Measurements from ENCODE around the gene IRF2BP2. TPM values are rescaled to one million over a fixed set of nuclear protein-coding genes. Genes with fewer than 3 reads are reported as not detected.

Gene IRF2BP2
- total RNA-seq, 4 donors from 2014 or later = 82.7 to 120 (median 93.3) TPM

DNA sequence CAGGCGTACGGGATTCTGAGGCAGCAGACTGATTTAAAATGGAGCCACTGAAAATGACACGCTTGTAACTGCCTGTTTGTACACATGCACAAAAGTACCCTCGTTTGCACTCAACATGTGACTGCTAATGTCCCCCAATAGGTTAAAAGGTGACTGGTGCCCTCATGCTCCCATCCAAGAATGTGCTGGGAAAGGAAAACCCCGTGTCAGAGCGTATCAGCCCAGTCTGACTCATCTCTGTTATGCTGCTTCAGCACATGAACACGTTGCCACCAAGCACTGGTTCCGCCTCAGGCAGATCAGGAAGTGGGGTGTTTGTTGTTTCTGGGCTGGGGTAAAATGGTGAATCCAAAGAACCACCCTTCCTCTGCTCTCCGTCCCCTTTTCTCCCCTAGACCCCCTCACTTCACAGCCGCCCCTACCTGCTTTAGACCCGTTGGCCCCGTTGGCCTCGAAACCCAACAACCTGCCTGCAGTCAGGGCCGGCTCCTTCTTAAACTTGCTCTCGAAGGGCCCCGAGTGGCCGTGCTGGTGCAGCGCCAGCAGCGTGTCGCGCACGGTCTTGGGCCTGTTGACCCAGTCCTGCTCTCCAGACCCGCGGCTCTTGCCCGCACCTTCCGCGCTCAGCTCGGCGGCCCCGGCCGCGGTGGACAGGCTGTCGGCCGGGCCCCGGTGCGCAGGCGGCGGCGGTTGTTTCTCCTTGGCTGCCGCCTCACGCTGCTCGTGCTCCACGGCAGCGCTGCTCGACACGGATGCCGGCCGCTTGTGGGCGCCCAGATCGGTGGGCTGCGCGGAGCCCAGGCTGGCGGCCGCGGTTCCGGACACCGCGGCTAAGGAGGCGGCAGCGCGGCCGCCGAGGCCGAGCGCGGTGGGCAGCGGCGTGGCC, 1.7 kb downstream of the IRF2BP2 start:
- intact Hi-C loops (cut with DNase I; ENCODE audit: low total_unique reads) = loop anchor here (5.0 kb wide), 1 partner anchor 76 kb away; no protein-coding TSS in a partner anchor
- peaks cover 0 to 23% (median 5%) of the 10 kb centered on the region in 4 donors for H3K36me3 ChIP-seq
- in situ Hi-C loops (cut with MboI; ENCODE audit: low pct_ligation_motif_present in 1 of 4, low pct_unique_long_range_greater_than_20kb in 1 of 4, low sequenced_read_pairs in 3 of 4) = loop anchor here in 2 of 4 donors (5.0 to 25.0 kb wide), 5 partner anchors 117 to 367 kb away; no protein-coding TSS in a partner anchor

GRCh38 chr1:234607109-234608024, 2.6 kb downstream of the IRF2BP2 start:
- H3K36me3 ChIP-seq = peaks cover 0 to 23% (median 5%) of the 10 kb centered on the region in 4 donors
- H3K4me1 ChIP-seq = peaks cover 12 to 41% (median 36%) of the 10 kb centered on the region in 4 donors
- DNase-seq = peak; percentile 44
- 0 to 2% methylated on average over 5 to 22 of the region's 22 CpGs for WGBS, 2 donors (ENCODE audit: low coverage in 1 of 2)
- H3K4me3 ChIP-seq = peak overlapping the region; percentile 79 to 91 (median 84)
- H3K27me3 ChIP-seq = no peaks in the 10 kb centered on the region
- peak overlapping the region; percentile 98 to 100 (median 99) for H3K27ac ChIP-seq
- H3K9me3 ChIP-seq = no peaks in the 10 kb centered on the region
- in situ Hi-C loops (cut with MboI; ENCODE audit: low pct_ligation_motif_present in 1 of 4, low pct_unique_long_range_greater_than_20kb in 1 of 4, low sequenced_read_pairs in 3 of 4) = loop anchor here in 2 of 4 donors (5.0 to 25.0 kb wide), 5 partner anchors 117 to 367 kb away; no protein-coding TSS in a partner anchor
- TF ChIP-seq CTCF (IDR thresholded peaks at IDR 0.05) (peak in 2 of 5 experiments; percentile 7 to 12), EP300 (IDR thresholded peaks at IDR 0.05; ENCODE audit: low read depth) (no peak), POLR2A (IDR thresholded peaks at IDR 0.05) (peak; percentile 43), POLR2AphosphoS5 (IDR thresholded peaks at IDR 0.05) (peak; percentile 9 to 67 (median 45))
- intact Hi-C loops (cut with DNase I; ENCODE audit: low total_unique reads) = loop anchor here (5.0 kb wide), 1 partner anchor 75 kb away; no protein-coding TSS in a partner anchor

More for the DNA sequence above, 1.7 kb downstream of the IRF2BP2 start:
- Histone ChIP-seq H3K27ac (peak overlapping the region; percentile 98 to 100 (median 99)), H3K9me3 (no peaks in the 10 kb centered on the region), H3K27me3 (no peaks in the 10 kb centered on the region), H3K4me3 (peak overlapping the region; percentile 79 to 91 (median 84)), H3K4me1 (peaks cover 18 to 40% (median 34%) of the 10 kb centered on the region in 4 donors)
- WGBS, 2 donors (ENCODE audit: low coverage in 1 of 2) = 0% methylated on average over 47 of the region's 68 CpGs; no CpG with 5 or more reads in 1 of the 2 donors
- DNase-seq = peak; percentile 84
- TF ChIP-seq POLR2AphosphoS5 (IDR thresholded peaks at IDR 0.05) = peak; percentile 95 to 96 (median 95)
- peak; percentile 86 for TF ChIP-seq POLR2A (IDR thresholded peaks at IDR 0.05)
- peak; percentile 5 for TF ChIP-seq EP300 (IDR thresholded peaks at IDR 0.05; ENCODE audit: low read depth)
- peak in 3 of 5 experiments; percentile 0 to 38 (median 30) for TF ChIP-seq CTCF (IDR thresholded peaks at IDR 0.05)

GRCh38 chr1:234606784-234607108, 3.2 kb downstream of the IRF2BP2 start:
- peak overlapping the region; percentile 79 to 91 (median 84) for H3K4me3 ChIP-seq
- H3K27me3 ChIP-seq = no peaks in the 10 kb centered on the region
- H3K9me3 ChIP-seq = no peaks in the 10 kb centered on the region
- no peak for DNase-seq
- intact Hi-C loops (cut with DNase I; ENCODE audit: low total_unique reads) (loop anchor here (5.0 kb wide), 1 partner anchor 74 kb away; no protein-coding TSS in a partner anchor), in situ Hi-C loops (cut with MboI; ENCODE audit: low pct_ligation_motif_present in 1 of 4, low pct_unique_long_range_greater_than_20kb in 1 of 4, low sequenced_read_pairs in 3 of 4) (loop anchor here in 2 of 4 donors (5.0 to 25.0 kb wide), 5 partner anchors 118 to 368 kb away; no protein-coding TSS in a partner anchor)
- H3K27ac ChIP-seq = peak overlapping the region; percentile 98 to 100 (median 99)
- H3K36me3 ChIP-seq = peaks cover 0 to 23% (median 5%) of the 10 kb centered on the region in 4 donors
- no peak for TF ChIP-seq CTCF (IDR thresholded peaks at IDR 0.05)
- TF ChIP-seq POLR2AphosphoS5 (IDR thresholded peaks at IDR 0.05) = no peak
- TF ChIP-seq EP300 (IDR thresholded peaks at IDR 0.05; ENCODE audit: low read depth) = no peak
- no peak for TF ChIP-seq POLR2A (IDR thresholded peaks at IDR 0.05)
- WGBS, 2 donors (ENCODE audit: low coverage in 1 of 2) = 0 to 1% methylated on average over 4 of the region's 4 CpGs
- H3K4me1 ChIP-seq = peaks cover 10 to 40% (median 36%) of the 10 kb centered on the region in 4 donors

Data from transverse colon (tissue), 4 donors.